HEK293 (cell line): ENCODE results near the gene ARHGAP8.

ENCODE experiments used
- CTCF ChIA-PET: fragments of 350-600 bp; formaldehyde crosslinking; extraction: SDS; loops from one replicate; lab custom pipeline; 2021; ENCODE audit warnings: antibody characterized with exemption; lab: Yijun Ruan, JAX
- POLR2A ChIA-PET: fragments of 300-600 bp; formaldehyde crosslinking; extraction: SDS; loops from one replicate; lab custom pipeline; 2020; ENCODE audit warnings: antibody characterized with exemption, inconsistent platforms; lab: Yijun Ruan, JAX
- H3K27ac ChIP-seq: fragments of 200-500 bp; sonication (Bioruptor generic); 2 replicates; pipeline ENCODE4 v1.5.1; 2014; ENCODE audit warnings: low read depth, low read length, control low read depth, inconsistent platforms; ENCODE audit errors: extremely low read depth
- H3K36me3 ChIP-seq, 2 experiments: fragments of 200-500 bp in 1 of 2; sonication (Bioruptor generic) in 1 of 2; 1 replicate in 1 of 2; 2 replicates in 1 of 2; pipeline ENCODE4 v1.5.1; 2014 to 2017; ENCODE audit warnings: inconsistent platforms in 2 of 2, low read length in 2 of 2; ENCODE audit not compliant: control insufficient read depth in 2 of 2, insufficient read depth in 1 of 2
- H3K4me1 ChIP-seq: fragments of 200-500 bp; sonication (Bioruptor generic); 2 replicates; pipeline ENCODE4 v1.5.1; 2014; ENCODE audit warnings: mild to moderate bottlenecking, low read length, inconsistent platforms; ENCODE audit not compliant: control insufficient read depth, insufficient read depth
- H3K4me3 ChIP-seq: 2 replicates; pipeline ENCODE4 v1.5.1; 2011; ENCODE audit warnings: low read depth, mild to moderate bottlenecking, control low read depth, low read length, moderate library complexity
- H3K9me3 ChIP-seq: fragments of 200-500 bp; sonication (Bioruptor generic); 2 replicates; pipeline ENCODE4 v1.5.1; 2014; ENCODE audit warnings: low read depth, low read length, inconsistent platforms; ENCODE audit not compliant: control insufficient read depth, insufficient read depth
- HOXA7 ChIP-seq: sonication (generic); formaldehyde crosslinking; IDR thresholded peaks from 2 replicates; pipeline ENCODE4 v1.8.1; 2022; ENCODE audit warnings: missing genetic modification reagents, borderline replicate concordance
- IKZF3 ChIP-seq: fragments of 450-650 bp; IDR thresholded peaks from 2 replicates; pipeline ENCODE4 v1.5.0; 2018; ENCODE audit warnings: missing biosample characterization, mild to moderate bottlenecking, missing genetic modification characterization, moderate library complexity
- ZNF23 ChIP-seq: fragments of 450-650 bp; formaldehyde crosslinking; IDR thresholded peaks from 2 replicates; pipeline ENCODE4 v1.5.1; 2016; ENCODE audit warnings: missing biosample characterization, missing genetic modification characterization, borderline replicate concordance
- ZNF248 ChIP-seq: fragments of 450-650 bp; formaldehyde crosslinking; IDR thresholded peaks from 2 replicates; pipeline ENCODE4 v1.5.1; 2017; ENCODE audit warnings: missing biosample characterization, missing genetic modification characterization
- ZNF292 ChIP-seq: fragments of 450-650 bp; formaldehyde crosslinking; IDR thresholded peaks from 2 replicates; pipeline ENCODE4 v1.5.1; 2016; ENCODE audit warnings: low read depth, missing biosample characterization, missing genetic modification characterization, borderline replicate concordance
- ZNF335 ChIP-seq: fragments of 450-650 bp; formaldehyde crosslinking; conservative IDR thresholded peaks from 2 replicates; pipeline ENCODE4 v1.5.1; 2016; ENCODE audit warnings: missing biosample characterization, missing genetic modification characterization
- ZNF548 ChIP-seq: fragments of 450-650 bp; formaldehyde crosslinking; IDR thresholded peaks from 2 replicates; pipeline ENCODE4 v1.5.1; 2016; ENCODE audit warnings: missing biosample characterization, missing genetic modification characterization
- ZNF555 ChIP-seq: fragments of 450-650 bp; formaldehyde crosslinking; conservative IDR thresholded peaks from 2 replicates; pipeline ENCODE4 v1.5.1; 2017; ENCODE audit warnings: missing biosample characterization, mild to moderate bottlenecking, missing genetic modification characterization, inconsistent platforms
- ZNF658 ChIP-seq: fragments of 450-650 bp; formaldehyde crosslinking; IDR thresholded peaks from 2 replicates; pipeline ENCODE4; 2016; ENCODE audit warnings: missing biosample characterization, missing genetic modification characterization
- ZNF768 ChIP-seq: fragments of 450-650 bp; formaldehyde crosslinking; IDR thresholded peaks from 2 replicates; pipeline ENCODE4 v1.5.1; 2018; ENCODE audit warnings: missing biosample characterization, mild to moderate bottlenecking, missing genetic modification characterization
- ZNF776 ChIP-seq: fragments of 450-650 bp; formaldehyde crosslinking; IDR thresholded peaks from 2 replicates; pipeline ENCODE4 v1.5.0; 2017; ENCODE audit warnings: missing biosample characterization, missing genetic modification characterization, borderline replicate concordance
- ZSCAN16 ChIP-seq: fragments of 450-650 bp; formaldehyde crosslinking; IDR thresholded peaks from 2 replicates; pipeline ENCODE4 v1.5.1; 2016; ENCODE audit warnings: missing biosample characterization, missing genetic modification characterization
- TF ChIP-seq, protein P1 (sequence below): fragments of 450-650 bp; formaldehyde crosslinking; conservative IDR thresholded peaks from 2 replicates; pipeline ENCODE4 v1.5.1; 2016; ENCODE audit warnings: low read depth, missing biosample characterization, missing genetic modification characterization
- TF ChIP-seq, protein P2 (sequence below): fragments of 450-650 bp; formaldehyde crosslinking; IDR thresholded peaks from 2 replicates; pipeline ENCODE4 v1.5.1; 2016; ENCODE audit warnings: missing biosample characterization, missing genetic modification characterization, low read depth
- TF ChIP-seq, protein P3 (sequence below): fragments of 450-650 bp; formaldehyde crosslinking; IDR thresholded peaks from 2 replicates; pipeline ENCODE4 v1.5.1; 2017; ENCODE audit warnings: missing biosample characterization, missing genetic modification characterization
- TF ChIP-seq, protein P4 (sequence below): fragments of 450-650 bp; formaldehyde crosslinking; IDR thresholded peaks from 2 replicates; pipeline ENCODE4 v1.5.0; 2017; ENCODE audit warnings: missing biosample characterization, missing genetic modification characterization, borderline replicate concordance
- TF ChIP-seq, protein P5 (sequence below): fragments of 450-650 bp; formaldehyde crosslinking; IDR thresholded peaks from 2 replicates; pipeline ENCODE4 v1.5.1; 2016; ENCODE audit warnings: missing biosample characterization, missing genetic modification characterization

The ARHGAP8 gene

DNA sequence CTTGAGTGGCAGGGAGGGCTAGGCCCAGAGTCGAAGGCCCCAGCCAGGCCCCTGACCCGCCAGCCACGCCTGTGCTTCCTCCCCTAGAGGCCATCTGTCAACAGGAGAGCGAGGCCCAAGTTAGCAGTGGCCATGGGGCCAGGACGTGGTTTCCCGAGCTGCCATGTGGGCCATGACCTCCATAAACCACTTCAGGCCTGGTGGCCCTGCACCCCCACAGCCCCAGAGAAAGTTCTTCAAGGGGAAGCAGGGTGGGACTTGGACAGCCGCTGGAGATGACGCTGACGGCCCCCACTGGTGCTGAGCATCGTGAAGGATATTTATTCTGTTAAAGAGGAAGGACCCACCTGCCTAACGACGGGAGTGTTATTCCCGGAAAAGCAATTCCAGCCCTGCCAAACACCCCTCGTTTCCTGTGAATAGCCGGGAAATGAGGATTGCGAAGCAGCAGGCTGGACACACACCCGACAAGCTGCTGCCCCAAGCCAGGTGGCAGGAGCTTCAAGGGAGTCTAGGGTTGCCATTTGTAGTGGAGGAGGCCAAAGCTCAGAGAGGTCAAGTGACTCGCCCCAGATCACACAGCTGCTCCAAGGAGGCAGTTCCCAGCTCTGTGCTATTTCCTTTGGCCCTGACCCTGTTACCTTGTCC is 37.5 kb upstream of the ARHGAP8 start:
- no peak overlapping the region for H3K27ac ChIP-seq
- ChIA-PET POLR2A (no interaction called here), CTCF (interaction anchor here (0.6 to 2.9 kb wide), 2 partner anchors 17 to 21 kb away, joined by 3 to 13 read pairs; no protein-coding TSS in a partner anchor)
- H3K4me3 ChIP-seq, result no peak overlapping the region
- H3K4me1 ChIP-seq, result peaks cover 4% of the 10 kb centered on the region; the same call in 1 of the 2 replicates
- peaks cover 0 to 4% of the 10 kb centered on the region in 2 experiments; a peak in 2 of 3 replicates for H3K36me3 ChIP-seq
- H3K9me3 ChIP-seq, result no peaks in the 10 kb centered on the region
- TF ChIP-seq ZNF335 (tag by site-specific recombination) (peak; percentile 35; the same call in 1 of the 2 replicates), ZNF776 (no peak), ZNF768 (tag by site-specific recombination) (0 out of 2 replicates have a peak, but pooled peaks have one; percentile 46)
- TF ChIP-seq, protein P1, sequence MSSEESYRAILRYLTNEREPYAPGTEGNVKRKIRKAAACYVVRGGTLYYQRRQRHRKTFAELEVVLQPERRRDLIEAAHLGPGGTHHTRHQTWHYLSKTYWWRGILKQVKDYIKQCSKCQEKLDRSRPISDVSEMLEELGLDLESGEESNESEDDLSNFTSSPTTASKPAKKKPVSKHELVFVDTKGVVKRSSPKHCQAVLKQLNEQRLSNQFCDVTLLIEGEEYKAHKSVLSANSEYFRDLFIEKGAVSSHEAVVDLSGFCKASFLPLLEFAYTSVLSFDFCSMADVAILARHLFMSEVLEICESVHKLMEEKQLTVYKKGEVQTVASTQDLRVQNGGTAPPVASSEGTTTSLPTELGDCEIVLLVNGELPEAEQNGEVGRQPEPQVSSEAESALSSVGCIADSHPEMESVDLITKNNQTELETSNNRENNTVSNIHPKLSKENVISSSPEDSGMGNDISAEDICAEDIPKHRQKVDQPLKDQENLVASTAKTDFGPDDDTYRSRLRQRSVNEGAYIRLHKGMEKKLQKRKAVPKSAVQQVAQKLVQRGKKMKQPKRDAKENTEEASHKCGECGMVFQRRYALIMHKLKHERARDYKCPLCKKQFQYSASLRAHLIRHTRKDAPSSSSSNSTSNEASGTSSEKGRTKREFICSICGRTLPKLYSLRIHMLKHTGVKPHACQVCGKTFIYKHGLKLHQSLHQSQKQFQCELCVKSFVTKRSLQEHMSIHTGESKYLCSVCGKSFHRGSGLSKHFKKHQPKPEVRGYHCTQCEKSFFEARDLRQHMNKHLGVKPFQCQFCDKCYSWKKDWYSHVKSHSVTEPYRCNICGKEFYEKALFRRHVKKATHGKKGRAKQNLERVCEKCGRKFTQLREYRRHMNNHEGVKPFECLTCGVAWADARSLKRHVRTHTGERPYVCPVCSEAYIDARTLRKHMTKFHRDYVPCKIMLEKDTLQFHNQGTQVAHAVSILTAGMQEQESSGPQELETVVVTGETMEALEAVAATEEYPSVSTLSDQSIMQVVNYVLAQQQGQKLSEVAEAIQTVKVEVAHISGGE (tag by site-specific recombination), result no peak
- TF ChIP-seq, protein P2, sequence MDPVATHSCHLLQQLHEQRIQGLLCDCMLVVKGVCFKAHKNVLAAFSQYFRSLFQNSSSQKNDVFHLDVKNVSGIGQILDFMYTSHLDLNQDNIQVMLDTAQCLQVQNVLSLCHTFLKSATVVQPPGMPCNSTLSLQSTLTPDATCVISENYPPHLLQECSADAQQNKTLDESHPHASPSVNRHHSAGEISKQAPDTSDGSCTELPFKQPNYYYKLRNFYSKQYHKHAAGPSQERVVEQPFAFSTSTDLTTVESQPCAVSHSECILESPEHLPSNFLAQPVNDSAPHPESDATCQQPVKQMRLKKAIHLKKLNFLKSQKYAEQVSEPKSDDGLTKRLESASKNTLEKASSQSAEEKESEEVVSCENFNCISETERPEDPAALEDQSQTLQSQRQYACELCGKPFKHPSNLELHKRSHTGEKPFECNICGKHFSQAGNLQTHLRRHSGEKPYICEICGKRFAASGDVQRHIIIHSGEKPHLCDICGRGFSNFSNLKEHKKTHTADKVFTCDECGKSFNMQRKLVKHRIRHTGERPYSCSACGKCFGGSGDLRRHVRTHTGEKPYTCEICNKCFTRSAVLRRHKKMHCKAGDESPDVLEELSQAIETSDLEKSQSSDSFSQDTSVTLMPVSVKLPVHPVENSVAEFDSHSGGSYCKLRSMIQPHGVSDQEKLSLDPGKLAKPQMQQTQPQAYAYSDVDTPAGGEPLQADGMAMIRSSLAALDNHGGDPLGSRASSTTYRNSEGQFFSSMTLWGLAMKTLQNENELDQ, result no peak

DNA sequence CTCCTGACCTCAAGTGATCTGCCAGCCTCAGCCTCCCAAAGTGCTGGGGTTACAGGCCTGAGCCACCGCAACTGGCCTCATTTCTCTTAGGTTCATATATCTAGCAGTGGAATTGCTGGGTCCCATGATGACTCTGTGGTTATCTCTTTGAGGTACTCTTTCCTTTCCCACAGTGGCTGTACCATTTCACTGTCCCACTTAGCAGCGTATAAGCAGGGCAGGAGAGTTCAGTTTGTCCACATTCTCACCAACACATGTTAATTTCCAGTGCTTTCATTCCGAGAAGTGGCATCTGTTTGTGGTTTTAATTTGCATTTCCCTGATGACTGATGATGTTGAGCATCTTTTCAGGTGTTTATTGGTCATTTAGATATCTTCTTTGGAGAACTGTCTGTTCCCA is 34.0 kb upstream of the ARHGAP8 start:
- ChIA-PET POLR2A (interaction anchor here (1.0 kb wide), 1 partner anchor 42 kb away, joined by 4 read pairs; no protein-coding TSS in a partner anchor), CTCF (interaction anchor here (0.6 to 1.9 kb wide), 3 partner anchors 19 to 36 kb away, joined by 4 to 8 read pairs (median 6); no protein-coding TSS in a partner anchor)
- 0 out of 2 replicates have a peak, but pooled peaks cover 2% of the 10 kb centered on the region for H3K4me1 ChIP-seq
- H3K27ac ChIP-seq, result no peak overlapping the region
- no peak for TF ChIP-seq ZNF548 (tag by site-specific recombination)
- no peak for TF ChIP-seq ZSCAN16 (tag by site-specific recombination)
- TF ChIP-seq, protein P3, sequence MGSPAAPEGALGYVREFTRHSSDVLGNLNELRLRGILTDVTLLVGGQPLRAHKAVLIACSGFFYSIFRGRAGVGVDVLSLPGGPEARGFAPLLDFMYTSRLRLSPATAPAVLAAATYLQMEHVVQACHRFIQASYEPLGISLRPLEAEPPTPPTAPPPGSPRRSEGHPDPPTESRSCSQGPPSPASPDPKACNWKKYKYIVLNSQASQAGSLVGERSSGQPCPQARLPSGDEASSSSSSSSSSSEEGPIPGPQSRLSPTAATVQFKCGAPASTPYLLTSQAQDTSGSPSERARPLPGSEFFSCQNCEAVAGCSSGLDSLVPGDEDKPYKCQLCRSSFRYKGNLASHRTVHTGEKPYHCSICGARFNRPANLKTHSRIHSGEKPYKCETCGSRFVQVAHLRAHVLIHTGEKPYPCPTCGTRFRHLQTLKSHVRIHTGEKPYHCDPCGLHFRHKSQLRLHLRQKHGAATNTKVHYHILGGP (tag by site-specific recombination), result no peak
- no peak for TF ChIP-seq ZNF248 (tag by site-specific recombination)
- TF ChIP-seq, protein P4, sequence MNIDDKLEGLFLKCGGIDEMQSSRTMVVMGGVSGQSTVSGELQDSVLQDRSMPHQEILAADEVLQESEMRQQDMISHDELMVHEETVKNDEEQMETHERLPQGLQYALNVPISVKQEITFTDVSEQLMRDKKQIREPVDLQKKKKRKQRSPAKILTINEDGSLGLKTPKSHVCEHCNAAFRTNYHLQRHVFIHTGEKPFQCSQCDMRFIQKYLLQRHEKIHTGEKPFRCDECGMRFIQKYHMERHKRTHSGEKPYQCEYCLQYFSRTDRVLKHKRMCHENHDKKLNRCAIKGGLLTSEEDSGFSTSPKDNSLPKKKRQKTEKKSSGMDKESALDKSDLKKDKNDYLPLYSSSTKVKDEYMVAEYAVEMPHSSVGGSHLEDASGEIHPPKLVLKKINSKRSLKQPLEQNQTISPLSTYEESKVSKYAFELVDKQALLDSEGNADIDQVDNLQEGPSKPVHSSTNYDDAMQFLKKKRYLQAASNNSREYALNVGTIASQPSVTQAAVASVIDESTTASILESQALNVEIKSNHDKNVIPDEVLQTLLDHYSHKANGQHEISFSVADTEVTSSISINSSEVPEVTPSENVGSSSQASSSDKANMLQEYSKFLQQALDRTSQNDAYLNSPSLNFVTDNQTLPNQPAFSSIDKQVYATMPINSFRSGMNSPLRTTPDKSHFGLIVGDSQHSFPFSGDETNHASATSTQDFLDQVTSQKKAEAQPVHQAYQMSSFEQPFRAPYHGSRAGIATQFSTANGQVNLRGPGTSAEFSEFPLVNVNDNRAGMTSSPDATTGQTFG (tag by site-specific recombination), result no peak
- TF ChIP-seq ZNF555 (tag by site-specific recombination), result no peak
- TF ChIP-seq ZNF292 (tag by site-specific recombination), result no peak
- TF ChIP-seq ZNF23 (tag by site-specific recombination), result no peak
- TF ChIP-seq HOXA7 (CRISPR knock-in tag), result no peak
- TF ChIP-seq ZNF776, result no peak
- no peak for TF ChIP-seq IKZF3 (tag by site-specific recombination)
- TF ChIP-seq, protein P5, sequence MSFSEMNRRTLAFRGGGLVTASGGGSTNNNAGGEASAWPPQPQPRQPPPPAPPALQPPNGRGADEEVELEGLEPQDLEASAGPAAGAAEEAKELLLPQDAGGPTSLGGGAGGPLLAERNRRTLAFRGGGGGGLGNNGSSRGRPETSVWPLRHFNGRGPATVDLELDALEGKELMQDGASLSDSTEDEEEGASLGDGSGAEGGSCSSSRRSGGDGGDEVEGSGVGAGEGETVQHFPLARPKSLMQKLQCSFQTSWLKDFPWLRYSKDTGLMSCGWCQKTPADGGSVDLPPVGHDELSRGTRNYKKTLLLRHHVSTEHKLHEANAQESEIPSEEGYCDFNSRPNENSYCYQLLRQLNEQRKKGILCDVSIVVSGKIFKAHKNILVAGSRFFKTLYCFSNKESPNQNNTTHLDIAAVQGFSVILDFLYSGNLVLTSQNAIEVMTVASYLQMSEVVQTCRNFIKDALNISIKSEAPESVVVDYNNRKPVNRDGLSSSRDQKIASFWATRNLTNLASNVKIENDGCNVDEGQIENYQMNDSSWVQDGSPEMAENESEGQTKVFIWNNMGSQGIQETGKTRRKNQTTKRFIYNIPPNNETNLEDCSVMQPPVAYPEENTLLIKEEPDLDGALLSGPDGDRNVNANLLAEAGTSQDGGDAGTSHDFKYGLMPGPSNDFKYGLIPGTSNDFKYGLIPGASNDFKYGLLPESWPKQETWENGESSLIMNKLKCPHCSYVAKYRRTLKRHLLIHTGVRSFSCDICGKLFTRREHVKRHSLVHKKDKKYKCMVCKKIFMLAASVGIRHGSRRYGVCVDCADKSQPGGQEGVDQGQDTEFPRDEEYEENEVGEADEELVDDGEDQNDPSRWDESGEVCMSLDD (tag by site-specific recombination), result no peak
- no peak for TF ChIP-seq ZNF658
- H3K4me3 ChIP-seq, result no peak overlapping the region
- peaks cover 0 to 11% of the 10 kb centered on the region in 2 experiments; a peak in 2 of 3 replicates for H3K36me3 ChIP-seq
- no peaks in the 10 kb centered on the region for H3K9me3 ChIP-seq
